Activated naive CD8-positive, alpha-beta T cell treated with anti-CD3 and anti-CD28 coated beads for 36 hours (primary cell): ENCODE data around the gene GTF3C1. TPM values are rescaled to one million over a fixed set of nuclear protein-coding genes. Genes with fewer than 3 reads are reported as not detected.

Experiments
- DNase-seq: peaks from one replicate; pipeline ENCODE4 v3.0.0; 2021
- H3K27ac Mint-ChIP-seq: one replicate; pipeline ENCODE4 v1.8.0; 2022; ENCODE audit warnings: mild to moderate bottlenecking, moderate library complexity, mixed read lengths
- H3K27me3 Mint-ChIP-seq: one replicate; pipeline ENCODE4 v1.8.0; 2022; ENCODE audit warnings: mild to moderate bottlenecking, mixed read lengths
- H3K36me3 Mint-ChIP-seq: one replicate; pipeline ENCODE4 v1.8.0; 2021; ENCODE audit warnings: mild to moderate bottlenecking, mixed read lengths
- H3K4me1 Mint-ChIP-seq: one replicate; pipeline ENCODE4 v1.8.0; 2021; ENCODE audit warnings: mixed read lengths
- H3K4me3 Mint-ChIP-seq: one replicate; pipeline ENCODE4 v1.8.0; 2022; ENCODE audit warnings: mild to moderate bottlenecking, moderate library complexity, mixed read lengths
- H3K9me3 Mint-ChIP-seq: one replicate; pipeline ENCODE4 v1.8.0; 2022; ENCODE audit warnings: mixed read lengths
- total RNA-seq, 2 experiments: library from RNA; stranded (reverse); gene quantifications; one replicate each; pipeline ENCODE4 v1.2.3, GENCODE V29; 2021

The GTF3C1 gene, protein sequence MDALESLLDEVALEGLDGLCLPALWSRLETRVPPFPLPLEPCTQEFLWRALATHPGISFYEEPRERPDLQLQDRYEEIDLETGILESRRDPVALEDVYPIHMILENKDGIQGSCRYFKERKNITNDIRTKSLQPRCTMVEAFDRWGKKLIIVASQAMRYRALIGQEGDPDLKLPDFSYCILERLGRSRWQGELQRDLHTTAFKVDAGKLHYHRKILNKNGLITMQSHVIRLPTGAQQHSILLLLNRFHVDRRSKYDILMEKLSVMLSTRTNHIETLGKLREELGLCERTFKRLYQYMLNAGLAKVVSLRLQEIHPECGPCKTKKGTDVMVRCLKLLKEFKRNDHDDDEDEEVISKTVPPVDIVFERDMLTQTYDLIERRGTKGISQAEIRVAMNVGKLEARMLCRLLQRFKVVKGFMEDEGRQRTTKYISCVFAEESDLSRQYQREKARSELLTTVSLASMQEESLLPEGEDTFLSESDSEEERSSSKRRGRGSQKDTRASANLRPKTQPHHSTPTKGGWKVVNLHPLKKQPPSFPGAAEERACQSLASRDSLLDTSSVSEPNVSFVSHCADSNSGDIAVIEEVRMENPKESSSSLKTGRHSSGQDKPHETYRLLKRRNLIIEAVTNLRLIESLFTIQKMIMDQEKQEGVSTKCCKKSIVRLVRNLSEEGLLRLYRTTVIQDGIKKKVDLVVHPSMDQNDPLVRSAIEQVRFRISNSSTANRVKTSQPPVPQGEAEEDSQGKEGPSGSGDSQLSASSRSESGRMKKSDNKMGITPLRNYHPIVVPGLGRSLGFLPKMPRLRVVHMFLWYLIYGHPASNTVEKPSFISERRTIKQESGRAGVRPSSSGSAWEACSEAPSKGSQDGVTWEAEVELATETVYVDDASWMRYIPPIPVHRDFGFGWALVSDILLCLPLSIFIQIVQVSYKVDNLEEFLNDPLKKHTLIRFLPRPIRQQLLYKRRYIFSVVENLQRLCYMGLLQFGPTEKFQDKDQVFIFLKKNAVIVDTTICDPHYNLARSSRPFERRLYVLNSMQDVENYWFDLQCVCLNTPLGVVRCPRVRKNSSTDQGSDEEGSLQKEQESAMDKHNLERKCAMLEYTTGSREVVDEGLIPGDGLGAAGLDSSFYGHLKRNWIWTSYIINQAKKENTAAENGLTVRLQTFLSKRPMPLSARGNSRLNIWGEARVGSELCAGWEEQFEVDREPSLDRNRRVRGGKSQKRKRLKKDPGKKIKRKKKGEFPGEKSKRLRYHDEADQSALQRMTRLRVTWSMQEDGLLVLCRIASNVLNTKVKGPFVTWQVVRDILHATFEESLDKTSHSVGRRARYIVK (N-terminal part only)
- 10 to 100 TPM; 49.7 to 52.0 TPM for total RNA-seq

DNA sequence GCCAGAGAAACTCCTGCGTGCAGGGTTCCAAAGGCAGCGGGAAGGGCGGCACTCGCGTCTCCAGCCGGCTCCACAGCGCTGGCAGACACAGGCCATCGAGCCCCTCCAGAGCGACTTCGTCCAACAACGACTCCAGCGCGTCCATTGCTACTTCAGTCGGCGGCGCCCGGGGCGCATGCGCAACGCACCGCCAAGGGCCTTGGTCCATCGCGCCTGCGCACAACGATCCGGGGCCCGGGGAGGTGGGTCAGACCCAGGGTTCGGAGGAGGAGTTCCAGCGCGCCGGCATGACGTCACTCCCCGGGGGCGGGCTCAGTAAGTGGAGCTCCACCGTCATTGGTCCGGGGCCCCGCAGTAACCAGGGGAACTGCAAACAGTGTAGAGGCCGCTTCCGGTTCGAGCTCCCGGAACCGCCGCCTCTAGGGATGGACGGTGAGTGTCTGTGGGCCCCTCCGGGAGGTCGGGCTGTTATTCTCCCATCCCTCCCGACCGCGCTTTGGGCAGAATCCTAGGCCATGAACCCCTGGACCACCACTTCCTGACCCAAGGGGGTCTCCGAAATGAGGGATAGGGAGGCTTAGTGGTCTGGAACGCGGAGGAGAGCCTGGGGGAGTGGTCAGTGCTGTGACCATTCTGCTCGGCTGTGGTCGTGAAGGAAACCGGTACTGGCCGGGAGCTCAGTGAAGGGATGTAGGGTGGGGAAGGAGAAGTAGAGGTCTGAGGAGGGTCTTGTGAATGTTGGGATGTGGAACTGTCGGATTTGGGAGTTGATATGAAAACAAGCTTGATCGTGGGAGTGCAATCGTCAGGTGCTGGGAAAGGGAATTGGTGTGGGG, at the start of gene GTF3C1, which contains the start of gene KATNIP:
Gene GTF3C1 (minus strand): TSS at position 168 of the 836 bp plus-strand sequence. CDS start 23 bp downstream, at position 145.
Gene KATNIP (plus strand): TSS at position 399 of the 836 bp plus-strand sequence. CDS start 27 bp downstream, at position 426.
- peaks cover 4% of the 10 kb centered on the region for H3K36me3 Mint-ChIP-seq
- H3K27me3 Mint-ChIP-seq: no peaks in the 10 kb centered on the region

DNA sequence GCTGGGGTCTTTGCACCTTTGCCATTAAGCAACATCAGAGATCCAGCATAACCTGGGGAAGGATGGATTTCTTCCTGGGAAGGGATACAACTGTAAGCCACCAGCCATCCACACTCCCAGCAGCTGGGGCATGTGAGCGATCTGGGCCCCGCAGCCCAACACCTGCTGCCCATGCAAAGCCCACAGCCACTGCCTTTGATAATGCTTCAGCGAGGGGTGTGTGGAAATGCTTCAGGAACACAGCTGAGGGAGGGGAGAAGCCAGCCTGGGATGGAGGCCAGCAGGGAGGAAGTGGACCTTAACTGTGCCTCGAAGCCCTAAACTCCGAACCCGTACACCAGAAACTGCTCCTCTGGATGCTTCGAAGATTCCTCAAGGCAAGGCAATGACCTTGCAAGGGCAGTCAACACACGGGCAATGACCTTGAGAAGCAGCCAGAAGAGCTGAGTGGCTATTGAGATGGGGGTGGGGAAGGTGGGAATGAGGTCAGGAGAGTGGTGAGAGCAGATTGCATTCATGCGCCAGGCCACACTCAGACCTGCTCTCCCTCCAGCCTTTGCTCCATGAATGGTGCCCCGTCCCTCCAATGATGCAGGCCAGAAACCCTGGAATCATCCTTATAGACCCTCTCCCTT, 49.3 kb upstream of the GTF3C1 start:
- Mint-ChIP-seq H3K9me3 (no peaks in the 10 kb centered on the region), H3K27me3 (no peaks in the 10 kb centered on the region), H3K4me3 (no peak overlapping the region), H3K4me1 (no peaks in the 10 kb centered on the region), H3K36me3 (peaks cover 3% of the 10 kb centered on the region), H3K27ac (no peak overlapping the region)
- DNase-seq: no peak

More for the DNA sequence above, at the start of gene GTF3C1, which contains the start of gene KATNIP:
- DNase-seq: peak; percentile 100
- H3K27ac Mint-ChIP-seq: peak within 1 kb of the TSS; percentile 96
- H3K4me1 Mint-ChIP-seq: peaks cover 35% of the 10 kb centered on the region
- H3K9me3 Mint-ChIP-seq: no peaks in the 10 kb centered on the region
- H3K4me3 Mint-ChIP-seq: peak within 1 kb of the TSS; percentile 100

DNA sequence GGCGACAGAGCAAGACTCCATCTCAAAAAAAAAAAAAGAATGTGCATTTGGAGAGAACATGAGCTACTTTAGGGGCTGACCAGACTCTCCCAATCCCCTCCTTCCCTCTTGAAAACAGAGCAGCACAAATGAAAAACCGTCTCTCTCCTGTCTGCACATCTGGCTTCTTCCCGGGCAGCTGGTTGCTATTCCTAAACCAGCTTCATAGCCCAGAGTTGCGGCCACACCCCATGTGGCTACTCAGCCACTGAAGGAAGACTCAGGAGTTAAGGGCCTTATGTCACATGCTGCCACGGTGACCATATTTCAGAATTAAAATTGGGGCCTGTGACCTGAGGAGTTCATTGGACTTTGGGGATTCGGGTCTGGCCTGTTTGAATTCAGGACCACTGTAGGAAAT, 48.5 kb upstream of the GTF3C1 start:
- Mint-ChIP-seq H3K4me3 (no peak overlapping the region), H3K36me3 (peaks cover 3% of the 10 kb centered on the region), H3K4me1 (no peaks in the 10 kb centered on the region), H3K9me3 (no peaks in the 10 kb centered on the region), H3K27ac (no peak overlapping the region), H3K27me3 (no peaks in the 10 kb centered on the region)
- DNase-seq: no peak

DNA sequence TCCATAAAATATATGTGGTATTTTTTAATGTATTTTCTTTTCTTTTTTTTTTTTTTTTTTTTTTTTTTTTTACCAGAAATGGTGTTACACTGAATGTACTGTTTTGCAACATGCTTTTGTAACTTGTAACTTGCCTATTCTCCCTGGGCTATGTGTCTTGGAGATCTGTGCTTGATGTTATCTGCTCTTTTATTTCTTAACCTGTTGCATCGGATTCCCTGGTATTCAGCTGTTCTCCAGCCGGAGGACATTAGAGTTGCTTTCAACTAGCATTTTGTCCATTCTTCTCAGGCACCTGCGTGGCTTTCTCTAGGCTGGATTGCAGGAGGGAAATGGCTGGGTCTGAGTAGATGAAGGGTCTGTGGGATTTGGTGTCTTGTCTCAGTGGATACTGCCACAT, 47.6 kb upstream of the GTF3C1 start:
- Mint-ChIP-seq H3K27me3 (no peaks in the 10 kb centered on the region), H3K4me3 (no peak overlapping the region), H3K27ac (no peak overlapping the region), H3K4me1 (no peaks in the 10 kb centered on the region), H3K36me3 (peaks cover 3% of the 10 kb centered on the region), H3K9me3 (no peaks in the 10 kb centered on the region)
- no peak for DNase-seq

DNA sequence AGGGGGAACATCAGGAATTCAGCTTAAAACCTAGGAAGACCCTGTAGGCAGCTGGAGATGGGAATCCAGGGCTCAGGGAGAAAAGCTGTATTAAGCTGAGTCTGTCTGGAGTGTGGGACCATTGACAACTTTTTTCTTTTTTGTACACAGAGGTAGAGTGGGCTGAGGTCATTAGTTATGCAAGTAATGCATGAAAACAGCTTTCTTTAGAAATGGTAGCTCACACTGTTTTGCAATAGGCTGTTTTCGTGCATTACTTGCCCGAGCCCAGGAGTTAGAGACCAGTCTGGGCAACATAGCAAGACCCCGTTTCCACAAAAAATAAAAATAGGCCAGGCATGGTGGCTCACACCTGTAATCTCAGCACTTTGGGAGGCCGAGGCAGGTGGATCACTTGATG, 46.7 kb upstream of the GTF3C1 start:
- H3K4me1 Mint-ChIP-seq: no peaks in the 10 kb centered on the region
- no peaks in the 10 kb centered on the region for H3K27me3 Mint-ChIP-seq
- H3K36me3 Mint-ChIP-seq: peaks cover 3% of the 10 kb centered on the region
- no peaks in the 10 kb centered on the region for H3K9me3 Mint-ChIP-seq
- no peak overlapping the region for H3K4me3 Mint-ChIP-seq
- DNase-seq: no peak
- H3K27ac Mint-ChIP-seq: no peak overlapping the region

DNA sequence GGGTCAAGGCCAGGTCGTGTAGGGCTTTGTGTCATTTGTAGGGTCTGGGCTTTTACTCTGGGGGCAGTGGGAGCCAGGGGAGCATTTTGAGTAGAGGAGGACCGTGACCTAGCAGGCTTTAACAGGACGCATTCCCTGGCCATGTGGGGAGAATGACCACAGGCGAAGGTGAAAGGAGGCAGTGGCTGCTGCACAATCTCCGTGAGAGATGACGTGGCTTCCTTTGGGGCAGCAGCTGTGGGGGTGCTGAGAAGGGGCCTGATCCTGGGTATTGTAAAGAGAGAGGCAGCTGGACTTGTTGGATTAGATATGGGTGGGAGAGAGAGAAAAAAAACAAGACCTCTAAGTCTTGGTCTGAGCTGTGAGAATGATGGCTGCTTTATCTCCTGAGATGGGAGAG, 46.3 kb upstream of the GTF3C1 start:
- no peak overlapping the region for H3K27ac Mint-ChIP-seq

DNA sequence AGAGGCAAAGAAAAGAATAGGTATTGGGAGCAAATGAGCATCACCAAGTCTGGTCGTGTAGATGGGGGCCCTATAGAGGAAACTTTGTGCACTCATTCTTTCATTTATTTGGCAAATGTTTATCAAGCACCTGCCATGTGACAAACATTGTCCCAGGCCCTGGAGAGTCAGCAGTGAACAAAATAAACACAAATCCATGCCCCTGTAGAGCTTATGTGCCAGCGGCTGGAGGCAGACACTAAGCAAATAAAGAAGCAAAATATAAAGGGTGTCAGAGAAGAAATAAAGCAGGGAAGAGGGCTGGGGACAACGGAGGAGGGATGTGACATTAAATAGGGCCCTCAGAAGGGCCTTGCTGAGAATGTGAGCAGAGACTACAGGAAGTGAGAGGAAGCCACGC, 45.8 kb upstream of the GTF3C1 start:
- Mint-ChIP-seq H3K4me3 (no peak overlapping the region), H3K27me3 (no peaks in the 10 kb centered on the region), H3K4me1 (no peaks in the 10 kb centered on the region), H3K36me3 (peaks cover 8% of the 10 kb centered on the region), H3K27ac (no peak overlapping the region), H3K9me3 (no peaks in the 10 kb centered on the region)
- no peak for DNase-seq

More for the DNA sequence above, 46.3 kb upstream of the GTF3C1 start:
- Mint-ChIP-seq H3K27me3 (no peaks in the 10 kb centered on the region), H3K4me3 (no peak overlapping the region), H3K36me3 (peaks cover 3% of the 10 kb centered on the region), H3K4me1 (no peaks in the 10 kb centered on the region), H3K9me3 (no peaks in the 10 kb centered on the region)
- DNase-seq: no peak

DNA sequence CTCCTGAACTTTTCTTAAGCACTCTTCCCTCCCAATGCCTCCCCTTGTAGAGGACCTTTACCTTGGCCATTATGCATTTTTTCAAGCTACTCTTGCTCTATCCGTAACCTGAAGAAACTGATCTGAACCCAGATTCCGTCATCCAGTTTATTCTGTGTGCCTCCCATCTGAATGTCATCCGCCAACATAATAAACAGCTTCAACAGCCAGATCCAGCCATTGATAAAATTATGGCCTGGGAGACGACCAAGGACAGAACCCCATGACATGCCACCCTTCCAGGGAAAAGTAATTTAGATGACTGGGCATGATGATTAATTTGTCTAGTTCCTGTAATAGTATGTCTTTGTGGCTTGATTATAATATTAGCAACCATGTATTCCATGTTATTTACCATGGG, 42.1 kb upstream of the GTF3C1 start:
- Mint-ChIP-seq H3K27me3 (no peaks in the 10 kb centered on the region), H3K9me3 (no peaks in the 10 kb centered on the region), H3K4me1 (no peaks in the 10 kb centered on the region), H3K4me3 (no peak overlapping the region), H3K27ac (no peak overlapping the region), H3K36me3 (peaks cover 10% of the 10 kb centered on the region)
- DNase-seq: no peak

DNA sequence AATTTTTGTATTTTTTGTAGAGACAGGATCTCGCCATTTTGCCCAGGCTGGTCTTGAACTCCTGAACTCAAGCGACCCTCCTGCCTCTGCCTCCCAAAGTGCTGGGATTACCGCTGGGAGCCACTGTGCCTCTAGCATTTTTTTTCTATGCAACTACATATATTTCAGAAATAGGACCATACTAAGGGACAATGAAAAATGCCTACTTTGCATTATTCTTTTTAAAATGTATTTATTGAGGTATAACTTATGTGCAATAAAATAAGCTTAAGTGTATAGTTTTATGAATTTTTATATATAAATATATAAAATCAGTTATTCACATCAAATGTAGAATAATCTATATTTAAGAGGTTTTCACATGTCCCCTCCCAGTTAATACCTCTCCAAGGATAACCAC, 38.3 kb upstream of the GTF3C1 start:
- no peaks in the 10 kb centered on the region for H3K4me1 Mint-ChIP-seq
- no peak overlapping the region for H3K4me3 Mint-ChIP-seq
- H3K27ac Mint-ChIP-seq: no peak overlapping the region
- no peaks in the 10 kb centered on the region for H3K9me3 Mint-ChIP-seq
- H3K27me3 Mint-ChIP-seq: no peaks in the 10 kb centered on the region
- H3K36me3 Mint-ChIP-seq: peaks cover 25% of the 10 kb centered on the region
- DNase-seq: no peak

DNA sequence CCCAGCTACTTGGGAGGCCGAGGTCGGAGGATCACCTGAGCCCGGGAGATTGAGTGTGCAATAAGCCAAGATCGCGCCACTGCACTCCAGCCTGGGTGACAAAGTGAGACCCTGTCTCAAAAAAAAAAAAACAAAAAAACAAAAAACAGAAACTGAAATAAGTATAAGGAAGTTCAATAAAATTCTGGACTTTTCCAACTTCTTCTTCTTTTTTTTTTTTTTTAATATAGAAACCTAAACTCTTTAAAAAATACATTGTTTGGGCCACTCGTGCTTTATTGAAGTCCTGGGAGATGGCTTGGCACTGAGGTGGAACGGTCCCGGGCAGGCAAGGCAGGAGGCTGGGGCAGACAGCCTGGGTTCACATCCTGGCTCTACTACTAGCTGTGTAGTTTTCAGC, 37.0 kb upstream of the GTF3C1 start:
- Mint-ChIP-seq H3K27ac (no peak overlapping the region), H3K4me3 (no peak overlapping the region), H3K27me3 (no peaks in the 10 kb centered on the region), H3K4me1 (no peaks in the 10 kb centered on the region), H3K9me3 (no peaks in the 10 kb centered on the region), H3K36me3 (peaks cover 31% of the 10 kb centered on the region)
- DNase-seq: no peak

DNA sequence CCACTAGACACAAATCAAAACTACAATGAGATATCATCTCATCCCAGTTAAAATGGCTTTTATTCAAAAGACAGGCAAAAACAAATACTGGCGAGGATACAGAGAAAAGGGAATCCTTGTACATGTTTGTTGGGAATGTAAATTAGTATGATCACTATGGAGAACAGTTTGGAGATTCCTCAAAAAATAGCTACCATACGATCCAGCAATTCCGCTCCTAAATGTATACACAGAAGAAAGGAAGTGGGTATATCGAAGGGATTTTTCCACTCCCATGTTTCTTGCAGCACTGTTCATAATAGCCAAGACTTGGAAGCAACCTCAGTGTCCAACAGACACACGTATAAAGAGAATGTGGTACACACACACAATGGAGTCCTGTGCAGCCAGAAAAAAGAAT, 35.5 kb upstream of the GTF3C1 start:
- Mint-ChIP-seq H3K36me3 (peaks cover 28% of the 10 kb centered on the region), H3K27me3 (no peaks in the 10 kb centered on the region), H3K4me1 (no peaks in the 10 kb centered on the region), H3K27ac (no peak overlapping the region), H3K9me3 (no peaks in the 10 kb centered on the region), H3K4me3 (no peak overlapping the region)
- DNase-seq: no peak

DNA sequence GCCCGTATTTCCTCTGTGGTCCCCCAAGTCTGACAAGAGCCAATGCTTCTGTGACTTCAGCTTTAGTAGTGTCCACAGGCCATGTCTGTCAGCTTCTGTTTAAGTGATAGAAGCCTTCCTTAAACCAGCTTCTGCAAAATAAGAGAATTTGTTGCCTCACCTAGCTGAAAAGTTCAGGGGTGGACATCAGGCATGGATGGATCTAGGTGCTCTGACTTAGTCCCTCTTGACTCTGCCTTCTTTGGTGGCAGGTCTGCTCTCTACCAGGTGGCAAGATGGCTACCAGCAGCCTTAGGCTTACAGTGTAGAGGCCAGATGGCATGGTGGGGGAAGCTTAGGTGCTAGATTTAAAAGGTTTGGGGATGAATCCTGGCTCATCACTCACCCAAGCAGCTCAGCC, 33.9 kb upstream of the GTF3C1 start:
- Mint-ChIP-seq H3K4me1 (peaks cover 7% of the 10 kb centered on the region), H3K36me3 (peaks cover 25% of the 10 kb centered on the region)

DNA sequence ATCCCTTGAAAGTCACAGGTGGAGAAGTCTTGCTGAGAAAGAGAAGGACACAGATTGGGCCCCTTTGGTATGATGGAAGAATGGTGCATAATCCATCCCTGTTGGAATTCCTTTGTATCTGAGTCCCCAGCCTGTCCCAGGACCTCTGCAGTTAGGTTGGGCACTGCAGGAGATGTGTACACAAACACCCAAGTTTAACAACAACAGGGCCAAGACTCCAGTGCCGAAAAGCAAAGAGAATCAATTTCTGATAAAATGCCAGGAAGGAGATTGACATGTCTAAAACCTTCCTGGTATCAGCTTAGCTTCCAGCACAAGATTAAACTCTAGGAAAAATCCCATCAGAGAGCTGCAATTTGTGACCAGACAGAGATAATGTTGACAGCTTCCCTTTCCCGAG, 33.2 kb upstream of the GTF3C1 start:
- H3K4me1 Mint-ChIP-seq: peaks cover 12% of the 10 kb centered on the region
- H3K36me3 Mint-ChIP-seq: peaks cover 25% of the 10 kb centered on the region
- no peak overlapping the region for H3K27ac Mint-ChIP-seq
- no peak overlapping the region for H3K4me3 Mint-ChIP-seq
- no peaks in the 10 kb centered on the region for H3K27me3 Mint-ChIP-seq
- DNase-seq: no peak
- H3K9me3 Mint-ChIP-seq: no peaks in the 10 kb centered on the region

More for the DNA sequence above, 33.9 kb upstream of the GTF3C1 start:
- H3K27ac Mint-ChIP-seq: no peak overlapping the region
- H3K9me3 Mint-ChIP-seq: no peaks in the 10 kb centered on the region
- H3K4me3 Mint-ChIP-seq: no peak overlapping the region
- DNase-seq: no peak
- no peaks in the 10 kb centered on the region for H3K27me3 Mint-ChIP-seq
